ENCODE data around the gene AHNAK2.

Gene AHNAK2

GRCh38 chr14:104985675-104986486 is 7.7 kb upstream of the AHNAK2 start, which contains the start of gene CLBA1:
Gene CLBA1, plus strand, starts transcription at chr14:104985788. Its CDS starts 644 bp downstream, at chr14:104986432.
- ChIA-PET POLR2A (interaction anchor here (1.0 to 1.5 kb wide), 2 partner anchors 13 to 16 kb away, joined by 4 to 5 read pairs; no protein-coding TSS in a partner anchor), CTCF (interaction anchor here (1.3 to 7.7 kb wide), 3 partner anchors 12 to 90 kb away, joined by 4 to 60 read pairs (median 37); no protein-coding TSS in a partner anchor)
- peak within 1 kb of the TSS; percentile 70 for H3K4me3 ChIP-seq (ENCODE audit: low read depth, low read length)
- no peak for DNase-seq (ENCODE audit: low read depth, low spot score)
- no peak for TF ChIP-seq CTCF (IDR thresholded peaks at IDR 0.05; ENCODE audit: insufficient read depth, low read length, missing control alignments)

GRCh38 chr14:104984056-104984894 is 6.1 kb upstream of the AHNAK2 start:
- ChIA-PET CTCF (interaction anchor here (0.7 to 7.7 kb wide), 8 partner anchors 10 to 102 kb away, joined by 3 to 60 read pairs (median 4); partner anchors contain the start of gene CDCA4), POLR2A (interaction anchor here (1.5 kb wide), 2 partner anchors 14 to 36 kb away, joined by 3 to 4 read pairs; partner anchors contain the start of gene CDCA4)
- no peak for TF ChIP-seq CTCF (IDR thresholded peaks at IDR 0.05; ENCODE audit: insufficient read depth, low read length, missing control alignments)
- no peak for DNase-seq (ENCODE audit: low read depth, low spot score)
- no peak overlapping the region for H3K4me3 ChIP-seq (ENCODE audit: low read depth, low read length)

- ChIA-PET POLR2A (interaction anchor here (1.5 kb wide), 1 partner anchor 37 kb away, joined by 3 read pairs; the partner anchor contains the start of gene CDCA4), CTCF (interaction anchor here (1.1 to 7.7 kb wide), 5 partner anchors 9 to 103 kb away, joined by 3 to 60 read pairs (median 12); partner anchors contain the start of gene CDCA4)
- H3K4me3 ChIP-seq (ENCODE audit: low read depth, low read length) = no peak overlapping the region
- no peak for TF ChIP-seq CTCF (IDR thresholded peaks at IDR 0.05; ENCODE audit: insufficient read depth, low read length, missing control alignments)
- DNase-seq (ENCODE audit: low read depth, low spot score) = no peak
Observed at GRCh38 chr14:104983231-104983721, 5.1 kb upstream of the AHNAK2 start.

- ChIA-PET CTCF (interaction anchor here (2.8 to 3.1 kb wide), 2 partner anchors 8 to 62 kb away, joined by 12 to 60 read pairs; no protein-coding TSS in a partner anchor), POLR2A (interaction anchor here (0.6 kb wide), 1 partner anchor 18 kb away, joined by 3 read pairs; no protein-coding TSS in a partner anchor)
- TF ChIP-seq CTCF (IDR thresholded peaks at IDR 0.05; ENCODE audit: insufficient read depth, low read length, missing control alignments) = no peak
- no peak overlapping the region for H3K4me3 ChIP-seq (ENCODE audit: low read depth, low read length)
- no peak for DNase-seq (ENCODE audit: low read depth, low spot score)
Observed at GRCh38 chr14:104982548-104983230, 4.5 kb upstream of the AHNAK2 start.

GRCh38 chr14:104981699-104982541 is 3.7 kb upstream of the AHNAK2 start:
- POLR2A ChIA-PET = no interaction called here
- no peak for TF ChIP-seq CTCF (IDR thresholded peaks at IDR 0.05; ENCODE audit: insufficient read depth, low read length, missing control alignments)
- DNase-seq (ENCODE audit: low read depth, low spot score) = no peak
- no peak overlapping the region for H3K4me3 ChIP-seq (ENCODE audit: low read depth, low read length)
- CTCF ChIA-PET = interaction anchor here (1.3 to 2.8 kb wide), 3 partner anchors 41 to 63 kb away, joined by 3 to 12 read pairs (median 3); no protein-coding TSS in a partner anchor
